Ishikawa (cell line): ENCODE results near the gene RPL10A.

Experiments
- CEBPB ChIP-seq: IDR thresholded peaks from 2 replicates; pipeline ENCODE4 v1.6.1; 2012
- CREB1 ChIP-seq: IDR thresholded peaks from 2 replicates; pipeline ENCODE4 v1.6.1; 2012; ENCODE audit warnings: low read depth
- EGR1 ChIP-seq: IDR thresholded peaks from 2 replicates; pipeline ENCODE4 v1.6.1; 2012
- EP300 ChIP-seq: IDR thresholded peaks from 2 replicates; pipeline ENCODE4 v1.6.1; 2012; ENCODE audit warnings: borderline replicate concordance
- FOXM1 ChIP-seq: IDR thresholded peaks from 2 replicates; pipeline ENCODE4 v1.6.1; 2012; ENCODE audit warnings: low read depth, borderline replicate concordance
- NFIC ChIP-seq: IDR thresholded peaks from 2 replicates; pipeline ENCODE4 v1.6.1; 2012
- RAD21 ChIP-seq: IDR thresholded peaks from 2 replicates; pipeline ENCODE4 v1.6.1; 2012; ENCODE audit warnings: low read depth
- TAF1 ChIP-seq: IDR thresholded peaks from 2 replicates; pipeline ENCODE4 v1.6.1; 2012; ENCODE audit warnings: low read depth, mild to moderate bottlenecking
- TCF12 ChIP-seq: IDR thresholded peaks from 2 replicates; pipeline ENCODE4 v1.6.1; 2012; ENCODE audit warnings: low read depth
- TEAD4 ChIP-seq: IDR thresholded peaks from 2 replicates; pipeline ENCODE4 v1.6.1; 2012
- USF1 ChIP-seq: IDR thresholded peaks from 2 replicates; pipeline ENCODE4 v1.6.1; 2012
- YY1 ChIP-seq: IDR thresholded peaks from 2 replicates; pipeline ENCODE4 v1.6.1; 2012; ENCODE audit warnings: low read depth
- ZBTB7A ChIP-seq: IDR thresholded peaks from 2 replicates; pipeline ENCODE4 v1.6.1; 2012; ENCODE audit warnings: low read depth
- TF ChIP-seq, protein P1 (sequence below): IDR thresholded peaks from 2 replicates; pipeline ENCODE4 v1.6.1; 2012
- TF ChIP-seq, protein P2 (sequence below): IDR thresholded peaks from 2 replicates; pipeline ENCODE4 v1.6.1; 2012; ENCODE audit warnings: low read depth, mild to moderate bottlenecking

Gene RPL10A

DNA sequence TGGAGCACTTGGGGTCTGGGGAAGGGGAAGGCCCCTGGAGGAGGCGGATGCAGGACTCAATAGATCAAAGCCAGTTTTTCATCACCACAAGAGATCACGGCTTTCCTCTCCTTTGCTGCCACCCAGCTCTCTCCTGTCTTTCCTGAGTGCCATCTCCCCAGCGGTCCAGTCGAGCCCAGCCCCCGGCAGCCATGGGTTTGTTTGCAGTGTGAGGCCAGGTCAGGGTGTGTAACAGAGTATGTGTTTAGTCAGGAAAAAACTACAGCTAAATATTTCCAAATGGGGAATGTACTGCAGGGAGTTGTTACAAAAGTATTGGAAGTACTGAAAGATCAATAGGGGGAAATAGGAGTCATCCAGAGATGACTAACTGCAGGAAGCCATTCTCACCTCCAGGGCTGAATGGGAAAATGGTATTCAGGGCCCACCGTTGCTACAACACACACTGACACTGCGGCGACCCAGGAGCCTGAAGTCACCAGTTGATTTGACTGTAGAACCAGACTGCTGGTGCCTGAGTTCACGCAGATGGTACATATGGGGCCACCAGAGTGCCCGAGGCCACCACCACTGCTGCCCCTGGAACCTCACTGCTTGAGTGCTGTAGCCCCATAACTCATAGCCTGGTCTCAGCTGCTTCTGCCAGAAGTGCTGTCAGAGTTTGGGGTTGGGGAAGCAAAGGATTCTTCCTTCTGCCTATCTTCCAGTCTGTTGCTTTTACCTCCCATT lies 39.6 kb upstream of the RPL10A start:
- TF ChIP-seq CEBPB (no peak), RAD21 (no peak), TAF1 (no peak), TEAD4 (no peak), TCF12 (no peak), NFIC (no peak), USF1 (no peak), YY1 (no peak), ZBTB7A (no peak), FOXM1 (no peak)
- TF ChIP-seq, protein P1, sequence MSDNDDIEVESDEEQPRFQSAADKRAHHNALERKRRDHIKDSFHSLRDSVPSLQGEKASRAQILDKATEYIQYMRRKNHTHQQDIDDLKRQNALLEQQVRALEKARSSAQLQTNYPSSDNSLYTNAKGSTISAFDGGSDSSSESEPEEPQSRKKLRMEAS: no peak
- TF ChIP-seq, protein P2, sequence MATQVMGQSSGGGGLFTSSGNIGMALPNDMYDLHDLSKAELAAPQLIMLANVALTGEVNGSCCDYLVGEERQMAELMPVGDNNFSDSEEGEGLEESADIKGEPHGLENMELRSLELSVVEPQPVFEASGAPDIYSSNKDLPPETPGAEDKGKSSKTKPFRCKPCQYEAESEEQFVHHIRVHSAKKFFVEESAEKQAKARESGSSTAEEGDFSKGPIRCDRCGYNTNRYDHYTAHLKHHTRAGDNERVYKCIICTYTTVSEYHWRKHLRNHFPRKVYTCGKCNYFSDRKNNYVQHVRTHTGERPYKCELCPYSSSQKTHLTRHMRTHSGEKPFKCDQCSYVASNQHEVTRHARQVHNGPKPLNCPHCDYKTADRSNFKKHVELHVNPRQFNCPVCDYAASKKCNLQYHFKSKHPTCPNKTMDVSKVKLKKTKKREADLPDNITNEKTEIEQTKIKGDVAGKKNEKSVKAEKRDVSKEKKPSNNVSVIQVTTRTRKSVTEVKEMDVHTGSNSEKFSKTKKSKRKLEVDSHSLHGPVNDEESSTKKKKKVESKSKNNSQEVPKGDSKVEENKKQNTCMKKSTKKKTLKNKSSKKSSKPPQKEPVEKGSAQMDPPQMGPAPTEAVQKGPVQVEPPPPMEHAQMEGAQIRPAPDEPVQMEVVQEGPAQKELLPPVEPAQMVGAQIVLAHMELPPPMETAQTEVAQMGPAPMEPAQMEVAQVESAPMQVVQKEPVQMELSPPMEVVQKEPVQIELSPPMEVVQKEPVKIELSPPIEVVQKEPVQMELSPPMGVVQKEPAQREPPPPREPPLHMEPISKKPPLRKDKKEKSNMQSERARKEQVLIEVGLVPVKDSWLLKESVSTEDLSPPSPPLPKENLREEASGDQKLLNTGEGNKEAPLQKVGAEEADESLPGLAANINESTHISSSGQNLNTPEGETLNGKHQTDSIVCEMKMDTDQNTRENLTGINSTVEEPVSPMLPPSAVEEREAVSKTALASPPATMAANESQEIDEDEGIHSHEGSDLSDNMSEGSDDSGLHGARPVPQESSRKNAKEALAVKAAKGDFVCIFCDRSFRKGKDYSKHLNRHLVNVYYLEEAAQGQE: no peak

DNA sequence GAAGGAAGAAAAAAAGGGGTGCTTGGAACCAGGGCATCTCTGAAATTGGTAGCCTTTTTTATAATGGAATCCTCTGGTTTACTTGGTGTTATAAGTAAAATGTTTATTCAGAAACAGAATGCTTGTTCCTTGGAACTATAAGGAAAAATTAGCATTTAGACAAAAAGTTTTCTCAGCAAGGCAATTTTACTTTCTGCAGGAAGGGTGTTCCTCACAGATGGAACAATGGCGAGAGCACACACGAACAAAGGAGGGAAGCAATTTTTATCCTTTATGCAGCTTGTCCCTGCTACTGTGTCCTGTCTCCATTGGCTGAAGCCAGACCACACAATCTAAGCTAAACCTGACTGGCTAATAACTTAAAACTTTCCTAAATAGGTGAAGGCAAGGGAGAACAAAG lies 38.7 kb upstream of the RPL10A start:
- TF ChIP-seq USF1 (no peak), TCF12 (no peak), EP300 (no peak), NFIC (no peak)

DNA sequence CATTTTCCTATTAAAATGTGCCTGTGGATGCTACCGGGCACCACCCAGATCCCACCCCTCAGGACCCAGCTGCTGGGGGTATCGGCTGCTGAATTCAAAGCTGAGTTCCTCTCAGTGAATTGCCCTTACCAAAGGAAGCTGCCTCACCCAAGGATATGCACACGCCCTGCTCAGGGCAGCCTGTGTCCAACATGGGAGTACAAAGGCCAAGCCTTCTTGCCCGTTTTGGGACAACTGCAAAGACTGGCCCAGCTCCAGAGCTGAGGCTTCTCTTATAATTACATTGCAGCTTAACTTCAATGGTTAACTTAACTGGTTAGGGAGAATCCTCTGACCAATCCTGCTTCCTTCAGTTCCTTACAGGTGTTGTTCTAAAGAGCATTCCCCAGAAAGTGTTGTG lies 35.9 kb upstream of the RPL10A start:
- TF ChIP-seq NFIC: no peak
- no peak for TF ChIP-seq EGR1
- TF ChIP-seq TCF12: no peak

DNA sequence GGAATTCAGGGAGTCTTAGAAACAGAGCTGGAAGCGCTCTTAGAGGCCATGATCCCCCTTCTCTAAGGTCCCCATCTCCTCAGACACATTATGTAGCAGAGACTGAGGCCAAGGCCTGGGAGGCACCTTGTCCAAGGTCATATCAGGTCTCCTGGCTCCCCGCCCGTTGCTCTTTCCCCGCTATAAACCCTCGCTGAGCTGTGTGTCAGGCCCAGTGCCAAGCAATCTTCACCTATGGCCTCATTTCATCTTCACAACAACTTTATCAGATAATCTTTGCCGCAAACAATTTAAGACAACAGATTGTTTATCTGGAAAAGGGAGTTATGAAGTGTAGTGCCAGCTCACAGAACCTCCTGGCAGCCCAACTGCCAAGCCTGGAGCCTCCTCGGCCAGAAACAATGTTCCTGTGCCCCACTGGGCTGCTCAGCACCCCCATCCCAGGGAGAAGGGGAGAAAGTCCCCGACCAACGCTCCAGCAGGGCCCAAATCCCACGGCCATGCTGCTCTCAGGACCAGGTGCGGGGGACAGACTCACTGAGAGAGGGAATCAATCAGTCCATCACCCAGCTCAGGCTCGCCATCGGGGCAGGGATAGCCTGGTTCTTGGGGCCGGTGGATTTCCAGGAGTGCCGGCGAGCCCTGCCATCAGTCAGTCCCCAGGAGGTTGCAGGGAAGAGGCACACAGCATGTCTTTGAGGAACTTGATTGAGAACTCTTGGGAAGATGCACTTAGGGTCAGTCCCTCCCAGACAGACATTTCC lies 32.9 kb upstream of the RPL10A start:
- TF ChIP-seq EP300 (no peak), TCF12 (no peak), EGR1 (no peak), RAD21 (no peak), USF1 (no peak), TAF1 (no peak)
- TF ChIP-seq, protein P1: no peak

DNA sequence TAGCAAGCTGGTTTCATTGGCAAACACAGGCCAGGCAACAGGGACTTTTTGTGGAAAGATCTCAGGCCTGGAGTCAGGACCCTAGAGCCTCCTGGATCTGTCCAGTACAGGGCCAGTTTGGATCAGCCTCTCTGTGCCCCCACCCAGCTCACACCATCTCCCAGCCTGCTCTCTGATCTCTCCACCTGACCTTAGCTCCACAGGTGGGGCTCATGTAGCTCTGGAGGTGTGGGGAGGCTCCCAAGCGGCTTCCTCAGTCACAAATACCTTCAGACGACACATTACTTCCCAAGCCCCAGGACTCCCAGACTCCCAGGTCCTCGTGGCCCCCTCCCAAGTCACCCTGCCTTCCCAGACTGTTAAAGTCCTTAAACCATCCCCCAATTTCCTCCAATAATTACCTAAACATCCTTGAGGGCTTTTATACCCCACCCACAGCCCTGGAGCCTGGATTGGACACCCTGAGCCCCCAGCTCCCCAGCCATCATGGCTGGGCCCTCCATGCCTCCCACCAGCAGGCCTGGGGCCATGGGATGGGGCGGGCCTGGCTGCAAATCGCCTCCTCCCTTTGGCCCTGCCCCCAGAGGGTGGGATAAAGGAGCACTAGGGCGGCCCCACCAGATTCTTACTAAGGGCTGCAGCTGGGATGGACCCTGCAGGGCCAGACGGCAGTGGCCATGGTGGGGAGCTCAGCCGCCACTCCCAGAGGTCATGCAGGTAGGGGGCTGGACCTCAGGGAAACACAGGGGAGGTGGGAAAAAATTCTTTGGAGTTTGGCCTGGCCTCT lies 31.9 kb upstream of the RPL10A start:
- TF ChIP-seq CEBPB (no peak), CREB1 (no peak), NFIC (no peak), EGR1 (no peak), RAD21 (no peak), TCF12 (no peak), USF1 (no peak), TAF1 (no peak), EP300 (no peak)
- TF ChIP-seq, protein P1: no peak

GRCh38 chr6:35439308-35439707 lies 28.9 kb upstream of the RPL10A start:
- TF ChIP-seq TAF1: no peak
- TF ChIP-seq NFIC: no peak
- no peak for TF ChIP-seq RAD21
- TF ChIP-seq, protein P1: no peak
- TF ChIP-seq TCF12: no peak
- no peak for TF ChIP-seq YY1
- TF ChIP-seq, protein P2: no peak
- TF ChIP-seq CREB1: no peak
- no peak for TF ChIP-seq USF1
- no peak for TF ChIP-seq CEBPB
- TF ChIP-seq TEAD4: no peak
- no peak for TF ChIP-seq EP300
- no peak for TF ChIP-seq FOXM1
- no peak for TF ChIP-seq EGR1
- TF ChIP-seq ZBTB7A: no peak
